Measurements from ENCODE around the gene MYO5C.

DNA sequence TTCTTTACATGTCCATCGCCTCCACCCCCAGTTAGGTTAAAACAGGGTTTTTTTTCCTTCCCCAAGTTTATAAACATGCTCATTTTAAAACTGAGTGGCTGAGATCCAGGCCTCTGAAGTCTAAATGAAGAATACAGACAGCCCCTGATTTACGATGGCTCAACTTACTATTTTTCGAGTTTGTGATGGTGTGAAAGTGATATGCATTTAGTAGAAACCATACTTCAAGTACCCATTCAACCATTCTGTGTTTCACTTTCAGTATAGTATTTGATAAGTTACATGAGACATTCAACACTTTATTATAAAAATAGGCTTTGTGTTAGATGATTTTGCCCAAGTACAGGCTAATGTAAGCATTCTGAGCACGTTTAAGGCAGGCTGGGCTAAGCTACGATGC lies 73.9 kb downstream of the MYO5C start:
- TF ChIP-seq, protein P1, sequence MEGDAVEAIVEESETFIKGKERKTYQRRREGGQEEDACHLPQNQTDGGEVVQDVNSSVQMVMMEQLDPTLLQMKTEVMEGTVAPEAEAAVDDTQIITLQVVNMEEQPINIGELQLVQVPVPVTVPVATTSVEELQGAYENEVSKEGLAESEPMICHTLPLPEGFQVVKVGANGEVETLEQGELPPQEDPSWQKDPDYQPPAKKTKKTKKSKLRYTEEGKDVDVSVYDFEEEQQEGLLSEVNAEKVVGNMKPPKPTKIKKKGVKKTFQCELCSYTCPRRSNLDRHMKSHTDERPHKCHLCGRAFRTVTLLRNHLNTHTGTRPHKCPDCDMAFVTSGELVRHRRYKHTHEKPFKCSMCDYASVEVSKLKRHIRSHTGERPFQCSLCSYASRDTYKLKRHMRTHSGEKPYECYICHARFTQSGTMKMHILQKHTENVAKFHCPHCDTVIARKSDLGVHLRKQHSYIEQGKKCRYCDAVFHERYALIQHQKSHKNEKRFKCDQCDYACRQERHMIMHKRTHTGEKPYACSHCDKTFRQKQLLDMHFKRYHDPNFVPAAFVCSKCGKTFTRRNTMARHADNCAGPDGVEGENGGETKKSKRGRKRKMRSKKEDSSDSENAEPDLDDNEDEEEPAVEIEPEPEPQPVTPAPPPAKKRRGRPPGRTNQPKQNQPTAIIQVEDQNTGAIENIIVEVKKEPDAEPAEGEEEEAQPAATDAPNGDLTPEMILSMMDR (IDR thresholded peaks at IDR 0.05), result no peak
- no peak for TF ChIP-seq POLR2AphosphoS5 (IDR thresholded peaks at IDR 0.05; ENCODE audit: insufficient read depth in 1 of 2, low read depth in 1 of 2)
- no peak for TF ChIP-seq POLR2A (IDR thresholded peaks at IDR 0.05)

All from vagina (tissue), 2 donors.